ENCODE results near the gene RRBP1.

- TF ChIP-seq, protein P1, sequence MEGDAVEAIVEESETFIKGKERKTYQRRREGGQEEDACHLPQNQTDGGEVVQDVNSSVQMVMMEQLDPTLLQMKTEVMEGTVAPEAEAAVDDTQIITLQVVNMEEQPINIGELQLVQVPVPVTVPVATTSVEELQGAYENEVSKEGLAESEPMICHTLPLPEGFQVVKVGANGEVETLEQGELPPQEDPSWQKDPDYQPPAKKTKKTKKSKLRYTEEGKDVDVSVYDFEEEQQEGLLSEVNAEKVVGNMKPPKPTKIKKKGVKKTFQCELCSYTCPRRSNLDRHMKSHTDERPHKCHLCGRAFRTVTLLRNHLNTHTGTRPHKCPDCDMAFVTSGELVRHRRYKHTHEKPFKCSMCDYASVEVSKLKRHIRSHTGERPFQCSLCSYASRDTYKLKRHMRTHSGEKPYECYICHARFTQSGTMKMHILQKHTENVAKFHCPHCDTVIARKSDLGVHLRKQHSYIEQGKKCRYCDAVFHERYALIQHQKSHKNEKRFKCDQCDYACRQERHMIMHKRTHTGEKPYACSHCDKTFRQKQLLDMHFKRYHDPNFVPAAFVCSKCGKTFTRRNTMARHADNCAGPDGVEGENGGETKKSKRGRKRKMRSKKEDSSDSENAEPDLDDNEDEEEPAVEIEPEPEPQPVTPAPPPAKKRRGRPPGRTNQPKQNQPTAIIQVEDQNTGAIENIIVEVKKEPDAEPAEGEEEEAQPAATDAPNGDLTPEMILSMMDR (IDR thresholded peaks at IDR 0.05; ENCODE audit: poor library complexity): no peak
- TF ChIP-seq EZH2 (IDR thresholded peaks at IDR 0.05; ENCODE audit: borderline replicate concordance) (no peak), EZH2phosphoT487 (IDR thresholded peaks at IDR 0.05; ENCODE audit: low read depth, severe bottlenecking, unreplicated experiment) (no peak)
Observed at GRCh38 chr20:17624070-17624469, 58.0 kb downstream of the RRBP1 start.

Measured in hepatocyte (in vitro differentiated cells).